ENCODE data around the gene CTSA.

DNA sequence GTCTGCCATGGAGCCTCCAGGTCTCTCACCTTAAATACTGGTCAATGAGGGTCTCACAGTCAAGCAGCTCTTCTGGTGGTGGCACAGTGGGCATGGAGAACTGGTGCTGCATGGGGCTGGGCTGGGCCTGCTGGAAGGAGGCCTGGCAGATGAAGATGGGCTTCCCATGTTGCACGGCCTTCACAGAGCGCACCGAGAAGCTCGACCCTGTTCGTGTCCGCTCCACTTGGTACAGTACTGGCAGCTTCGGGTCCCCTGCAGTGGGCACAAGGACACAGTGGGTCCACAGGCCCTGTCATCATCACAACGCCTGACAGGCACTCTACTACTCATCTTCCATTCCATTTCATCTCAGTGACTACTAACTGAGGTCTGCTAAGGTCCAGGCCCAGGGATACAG, 42.7 kb upstream of the CTSA start:
- TF ChIP-seq, protein P1, sequence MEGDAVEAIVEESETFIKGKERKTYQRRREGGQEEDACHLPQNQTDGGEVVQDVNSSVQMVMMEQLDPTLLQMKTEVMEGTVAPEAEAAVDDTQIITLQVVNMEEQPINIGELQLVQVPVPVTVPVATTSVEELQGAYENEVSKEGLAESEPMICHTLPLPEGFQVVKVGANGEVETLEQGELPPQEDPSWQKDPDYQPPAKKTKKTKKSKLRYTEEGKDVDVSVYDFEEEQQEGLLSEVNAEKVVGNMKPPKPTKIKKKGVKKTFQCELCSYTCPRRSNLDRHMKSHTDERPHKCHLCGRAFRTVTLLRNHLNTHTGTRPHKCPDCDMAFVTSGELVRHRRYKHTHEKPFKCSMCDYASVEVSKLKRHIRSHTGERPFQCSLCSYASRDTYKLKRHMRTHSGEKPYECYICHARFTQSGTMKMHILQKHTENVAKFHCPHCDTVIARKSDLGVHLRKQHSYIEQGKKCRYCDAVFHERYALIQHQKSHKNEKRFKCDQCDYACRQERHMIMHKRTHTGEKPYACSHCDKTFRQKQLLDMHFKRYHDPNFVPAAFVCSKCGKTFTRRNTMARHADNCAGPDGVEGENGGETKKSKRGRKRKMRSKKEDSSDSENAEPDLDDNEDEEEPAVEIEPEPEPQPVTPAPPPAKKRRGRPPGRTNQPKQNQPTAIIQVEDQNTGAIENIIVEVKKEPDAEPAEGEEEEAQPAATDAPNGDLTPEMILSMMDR (IDR thresholded peaks at IDR 0.05): no peak
- TF ChIP-seq POLR2A (IDR thresholded peaks at IDR 0.05): no peak
